Raji (cell line): ENCODE data around the gene KCNIP1.

Experiments used
- POLR2A ChIP-seq: IDR thresholded peaks from 2 replicates; pipeline ENCODE4 v1.6.1; 2011; ENCODE audit warnings: low read depth, low read length, control low read depth; ENCODE audit not compliant: insufficient read depth

The KCNIP1 gene

DNA sequence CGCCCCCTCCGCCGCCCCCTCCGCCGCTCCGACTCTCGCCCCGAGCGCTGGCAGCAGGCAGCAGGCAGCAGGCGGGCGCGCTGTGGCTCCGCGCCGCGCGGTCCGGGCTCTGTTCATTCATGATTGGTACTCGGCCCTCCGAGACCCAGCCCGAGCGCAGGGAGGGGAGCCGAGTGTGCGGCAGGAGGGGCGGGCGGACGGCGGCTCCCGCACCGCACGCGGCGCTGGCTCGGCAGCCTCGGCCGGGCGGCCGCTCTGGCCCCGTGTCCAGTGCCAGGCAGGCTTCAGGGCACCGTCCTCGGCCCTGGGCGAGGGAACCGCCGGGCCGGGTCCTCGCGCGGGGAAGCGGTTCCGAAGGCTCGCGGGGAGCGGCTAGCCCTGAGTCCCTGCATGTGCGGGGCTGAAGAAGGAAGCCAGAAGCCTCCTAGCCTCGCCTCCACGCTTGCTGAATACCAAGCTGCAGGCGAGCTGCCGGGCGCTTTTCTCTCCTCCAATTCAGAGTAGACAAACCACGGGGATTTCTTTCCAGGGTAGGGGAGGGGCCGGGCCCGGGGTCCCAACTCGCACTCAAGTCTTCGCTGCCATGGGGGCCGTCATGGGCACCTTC is at the start of gene KCNIP1:
Gene KCNIP1, plus strand, starts transcription at position 31 of the 607 bp plus-strand sequence.
- no peak for TF ChIP-seq POLR2A

DNA sequence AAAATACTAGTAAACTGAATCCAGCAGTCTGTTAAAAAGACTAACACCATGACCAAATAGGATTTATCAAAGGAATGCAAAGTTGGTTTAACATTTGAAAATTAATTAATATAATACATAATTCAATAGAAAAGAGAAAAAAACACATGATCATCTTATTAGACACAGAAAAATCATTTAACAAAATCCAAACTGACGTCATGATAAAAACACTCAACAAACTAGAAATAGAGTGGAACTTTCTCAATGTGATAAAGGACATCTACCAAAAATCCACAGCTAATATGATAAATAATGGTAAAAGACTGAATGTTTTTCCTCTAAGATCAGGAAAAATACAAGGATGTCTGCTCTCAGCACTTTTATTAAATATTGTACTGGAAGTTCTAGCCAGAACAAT is 40.4 kb upstream of the KCNIP1 start:
- no peak for TF ChIP-seq POLR2A

DNA sequence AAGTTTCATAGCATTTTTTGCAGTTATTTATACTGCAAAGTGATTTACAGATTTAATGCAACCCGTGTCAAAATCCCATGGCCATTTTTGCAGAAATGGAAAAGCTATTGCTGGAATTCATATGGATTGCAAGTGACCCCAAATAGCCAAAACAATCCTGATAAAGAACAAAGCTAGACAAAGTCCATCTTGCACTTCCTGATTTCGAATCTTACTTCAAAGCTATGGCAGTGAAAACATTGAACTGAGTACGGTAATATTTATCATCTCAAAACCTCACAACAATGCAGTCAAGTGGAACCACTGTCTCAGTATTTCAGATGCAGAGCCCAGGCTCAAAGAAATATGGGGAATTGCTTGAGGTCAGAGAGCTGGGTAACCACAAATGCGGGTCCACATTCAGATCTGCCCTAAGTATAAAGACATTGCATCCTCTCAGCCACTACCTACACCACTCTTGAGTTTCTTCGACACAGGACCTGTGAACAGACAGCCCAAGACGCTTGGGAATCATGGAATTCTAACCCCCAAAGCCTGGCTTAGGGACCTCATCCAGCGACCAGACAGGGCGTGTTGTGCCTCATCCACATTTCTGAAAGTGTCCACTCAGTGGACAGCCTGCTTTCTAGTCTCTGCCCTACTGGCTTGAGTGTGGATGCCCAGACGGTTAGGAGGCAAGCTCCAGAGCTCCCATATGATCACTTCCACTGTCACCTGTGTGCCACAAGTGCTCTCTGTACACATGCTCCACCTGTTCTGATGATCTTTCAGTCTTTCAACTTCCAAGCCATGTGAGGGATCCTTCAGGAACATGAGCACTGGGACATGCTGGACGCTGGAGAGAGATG is 39.3 kb upstream of the KCNIP1 start:
- TF ChIP-seq POLR2A, result no peak

DNA sequence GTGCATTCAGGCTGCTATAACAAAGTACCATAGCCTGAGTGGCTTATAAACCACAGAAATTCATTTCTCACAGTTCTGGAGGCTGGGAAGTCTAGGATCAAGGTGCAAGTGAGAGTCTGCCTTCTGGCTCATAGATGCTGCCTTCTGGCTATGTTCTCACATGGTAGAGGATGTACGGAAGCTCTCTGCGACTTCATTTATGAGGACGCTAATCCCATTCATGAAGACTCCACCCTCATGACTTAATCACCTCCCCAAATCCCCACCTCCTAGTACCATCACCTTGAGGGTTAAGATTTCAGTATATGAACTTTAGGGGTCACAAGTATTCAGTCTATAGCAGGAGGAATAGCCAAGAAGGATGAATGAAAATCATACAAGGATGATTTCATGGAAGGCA is 37.3 kb upstream of the KCNIP1 start:
- no peak for TF ChIP-seq POLR2A

DNA sequence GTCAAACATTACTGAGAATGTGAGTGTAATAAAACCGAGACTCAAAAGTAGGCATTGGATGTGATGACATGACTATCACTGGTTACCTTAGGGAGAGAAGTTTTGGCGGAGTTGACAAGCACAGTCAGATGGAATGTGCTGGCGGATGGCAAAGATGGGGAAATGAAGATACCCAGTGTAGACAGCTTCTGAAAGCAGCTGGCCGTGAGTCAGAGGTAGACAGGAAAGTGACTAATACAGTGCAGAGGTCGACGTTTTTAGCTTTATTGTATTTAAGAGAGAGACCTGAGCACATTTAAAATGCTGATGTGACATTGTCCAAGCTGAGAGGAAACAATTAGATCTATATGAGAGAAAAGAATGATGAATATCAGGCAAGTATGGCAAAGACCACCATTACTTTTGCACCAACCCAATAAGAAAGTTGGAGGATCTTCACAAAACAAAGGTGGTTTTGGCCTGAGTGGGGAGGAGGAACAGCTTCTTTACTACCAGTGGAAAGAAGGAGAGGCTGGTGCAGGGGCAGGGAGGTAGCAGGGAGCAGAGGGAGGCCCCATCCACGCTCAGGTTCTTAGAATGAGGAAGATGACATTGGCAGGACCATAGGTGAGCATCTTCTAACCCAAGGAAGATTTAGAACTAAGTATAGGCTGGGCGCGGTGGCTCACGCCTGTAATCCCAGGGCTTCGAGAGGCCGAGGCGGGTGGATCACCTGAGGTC is 36.7 kb upstream of the KCNIP1 start:
- TF ChIP-seq POLR2A, result no peak

DNA sequence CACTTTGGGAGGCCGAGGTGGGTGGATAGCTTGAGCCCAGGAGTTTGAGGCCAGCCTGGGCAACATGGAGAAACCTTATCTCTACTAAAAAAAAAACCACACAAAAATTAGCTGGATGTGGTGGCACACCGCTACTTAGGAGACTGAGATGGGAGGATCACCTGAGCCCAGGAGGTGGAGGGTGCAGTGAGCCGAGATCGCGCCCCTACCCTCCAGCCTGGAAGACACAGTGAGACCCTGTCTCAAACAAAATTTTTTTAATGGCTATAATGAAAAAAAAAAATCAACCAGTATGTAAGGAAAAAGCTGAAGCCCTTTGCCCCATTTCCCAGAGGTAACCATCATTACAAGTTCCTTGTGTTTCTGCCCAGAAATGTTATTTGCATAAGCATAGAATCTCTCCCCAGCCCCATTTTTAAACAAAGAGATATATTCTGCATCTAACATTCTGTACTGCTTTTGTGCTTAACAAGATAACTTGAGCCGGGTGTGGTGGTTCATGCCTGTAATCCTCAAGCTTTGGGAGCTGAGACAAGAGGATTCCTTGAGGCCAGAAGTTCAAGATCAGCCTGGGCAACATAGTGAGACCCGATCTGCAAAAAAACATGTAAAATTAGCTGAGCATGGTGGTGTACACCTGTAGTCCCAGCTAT is 35.1 kb upstream of the KCNIP1 start:
- TF ChIP-seq POLR2A, result no peak

DNA sequence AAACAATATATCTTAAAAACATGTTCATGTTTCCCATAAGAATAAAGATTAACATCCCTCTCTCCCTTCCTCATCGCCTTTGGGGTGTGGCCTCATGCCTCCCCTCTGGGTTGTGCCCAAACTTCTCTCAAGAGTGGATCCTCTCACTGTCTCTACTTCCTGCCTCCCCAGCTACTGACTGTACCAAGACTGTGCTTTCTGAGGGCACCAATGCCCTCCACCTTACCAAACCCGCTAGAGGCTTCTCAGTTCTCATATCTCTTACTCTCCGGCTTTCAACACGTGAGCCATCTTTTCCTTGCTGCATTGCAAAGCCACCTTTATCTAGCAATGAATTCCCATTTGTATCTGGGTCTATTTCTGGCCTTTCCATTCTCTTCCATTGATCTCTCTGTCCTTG is 34.4 kb upstream of the KCNIP1 start:
- no peak for TF ChIP-seq POLR2A

DNA sequence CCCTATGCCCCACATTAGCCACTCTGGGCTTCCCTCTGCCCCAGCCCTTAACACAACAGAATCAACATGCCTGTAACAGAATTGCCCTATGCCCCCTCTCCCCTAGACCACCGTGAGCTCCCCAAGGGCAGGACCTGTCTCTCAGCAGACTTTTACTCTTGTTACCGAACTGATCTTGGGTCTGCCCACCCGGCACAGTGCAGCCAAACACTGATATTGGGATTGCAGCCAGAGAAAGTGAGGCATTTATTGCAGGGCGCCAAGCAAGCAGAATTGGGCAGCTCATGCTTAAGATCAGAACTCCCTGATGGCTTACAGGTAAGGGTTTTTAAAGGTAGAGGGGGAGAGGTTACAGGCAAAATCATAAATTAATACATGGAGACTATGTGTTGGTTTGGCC is 33.5 kb upstream of the KCNIP1 start:
- no peak for TF ChIP-seq POLR2A

DNA sequence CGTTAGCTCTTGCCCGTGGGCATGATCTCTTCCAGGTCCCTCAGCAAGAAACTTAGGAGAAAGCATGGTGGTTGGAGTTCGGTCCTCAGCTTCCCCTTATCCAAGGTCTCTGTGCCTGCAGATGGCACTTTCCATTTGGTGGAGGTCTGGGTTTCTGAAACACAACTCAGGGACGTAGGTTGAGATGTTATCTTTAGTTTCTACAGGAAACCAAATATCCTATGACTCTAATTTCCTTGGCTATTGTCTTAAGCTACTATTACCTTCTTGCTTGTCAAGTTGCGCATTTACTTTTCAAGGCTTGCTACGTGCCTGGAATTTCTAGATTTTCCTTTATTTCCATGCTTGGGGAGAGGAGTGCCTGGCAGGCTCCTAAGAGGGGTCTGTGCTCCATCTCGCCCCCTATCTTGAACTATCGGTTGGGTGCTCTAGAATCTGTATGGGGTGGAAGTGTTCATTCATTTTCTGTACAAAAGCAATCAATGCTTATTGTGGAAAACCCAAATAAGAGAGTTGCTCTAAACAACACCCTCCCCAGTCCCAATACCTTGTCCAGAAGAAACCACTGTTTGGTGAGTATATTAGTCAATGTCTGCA is 32.9 kb upstream of the KCNIP1 start:
- no peak for TF ChIP-seq POLR2A

DNA sequence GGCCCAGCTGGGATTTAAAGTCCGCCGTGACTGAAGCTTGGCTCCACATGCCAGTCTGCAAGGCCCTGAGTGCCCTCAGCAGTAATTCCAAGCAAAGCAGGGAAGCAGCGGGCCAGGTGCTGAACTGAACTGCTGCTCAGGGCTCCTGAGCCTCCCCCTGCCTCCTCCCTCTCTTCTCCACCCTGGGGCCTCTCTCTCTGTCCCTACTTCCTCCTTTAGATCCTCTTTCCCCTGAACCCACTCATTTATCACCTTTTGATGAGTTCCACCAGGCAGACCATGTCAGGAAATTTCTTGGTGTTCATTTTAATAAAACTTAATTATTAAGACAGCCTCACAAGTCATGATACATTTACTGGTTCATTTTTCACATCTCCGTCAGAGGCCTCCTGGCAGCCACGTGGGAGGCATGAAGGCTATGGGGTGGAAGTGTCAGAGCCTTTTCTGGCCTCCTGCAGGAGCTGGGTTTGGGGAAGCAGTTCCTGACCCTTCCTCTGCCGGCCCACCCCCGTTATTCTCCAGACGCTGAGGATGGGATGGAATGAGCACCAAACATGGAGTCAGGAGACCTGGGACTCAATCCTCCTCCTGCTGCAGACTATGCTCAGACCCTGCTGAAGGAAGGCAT is 32.2 kb upstream of the KCNIP1 start:
- TF ChIP-seq POLR2A, result no peak

DNA sequence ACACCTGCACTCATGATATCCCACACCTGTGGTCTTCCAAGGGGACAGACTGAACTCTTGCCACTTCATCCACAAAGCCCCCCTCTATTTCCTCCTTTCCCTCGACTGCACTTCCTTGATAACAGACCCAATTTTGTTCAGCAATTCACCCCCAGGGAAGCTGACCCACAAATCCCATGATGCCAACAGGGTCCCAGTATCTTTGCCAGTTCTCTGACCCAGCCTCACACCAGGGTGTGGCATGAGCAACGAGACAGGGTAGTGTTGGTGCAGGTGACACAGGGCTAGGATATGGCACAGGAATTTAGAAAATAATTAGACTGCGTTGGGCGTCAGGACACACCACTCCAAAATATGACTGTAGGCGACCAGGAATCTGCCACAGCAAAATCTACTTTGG is 30.2 kb upstream of the KCNIP1 start:
- TF ChIP-seq POLR2A, result no peak

DNA sequence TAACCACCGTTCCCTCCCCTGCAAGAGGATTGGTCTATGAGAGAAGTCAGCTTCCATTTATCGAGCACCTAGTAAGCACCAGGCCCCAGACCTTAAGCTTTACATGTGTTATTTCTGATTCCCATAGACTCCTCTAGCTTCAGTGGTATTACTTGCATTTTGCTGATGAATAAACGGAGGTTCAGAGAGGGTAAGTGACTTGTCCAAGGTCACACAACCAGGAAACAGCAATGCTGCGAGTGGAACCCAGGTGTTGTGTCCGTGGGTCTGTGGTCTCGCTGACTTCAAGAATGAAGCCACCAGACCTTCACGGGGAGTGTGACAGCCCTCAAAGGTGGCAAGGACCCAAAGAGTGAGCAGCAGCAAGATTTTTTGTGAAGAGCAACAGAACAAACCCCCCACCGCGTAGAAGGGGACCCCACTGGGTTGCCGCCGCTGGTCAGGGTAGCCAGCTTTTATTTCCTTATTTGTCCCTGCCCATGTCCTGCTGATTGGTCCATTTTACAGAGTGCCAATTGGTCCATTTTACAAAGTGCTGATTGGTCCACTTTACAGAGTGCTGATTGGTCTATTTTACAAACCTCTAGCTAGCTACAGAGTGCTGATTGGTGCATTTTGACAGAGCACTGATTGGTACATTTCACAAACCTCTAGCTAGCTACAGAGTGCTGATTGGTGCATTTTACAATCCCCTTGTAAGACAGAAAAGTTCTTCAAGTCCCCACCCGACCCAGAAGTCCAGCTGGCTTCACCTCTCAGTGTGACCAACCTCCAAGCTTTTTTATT is 29.1 kb upstream of the KCNIP1 start:
- TF ChIP-seq POLR2A, result no peak

DNA sequence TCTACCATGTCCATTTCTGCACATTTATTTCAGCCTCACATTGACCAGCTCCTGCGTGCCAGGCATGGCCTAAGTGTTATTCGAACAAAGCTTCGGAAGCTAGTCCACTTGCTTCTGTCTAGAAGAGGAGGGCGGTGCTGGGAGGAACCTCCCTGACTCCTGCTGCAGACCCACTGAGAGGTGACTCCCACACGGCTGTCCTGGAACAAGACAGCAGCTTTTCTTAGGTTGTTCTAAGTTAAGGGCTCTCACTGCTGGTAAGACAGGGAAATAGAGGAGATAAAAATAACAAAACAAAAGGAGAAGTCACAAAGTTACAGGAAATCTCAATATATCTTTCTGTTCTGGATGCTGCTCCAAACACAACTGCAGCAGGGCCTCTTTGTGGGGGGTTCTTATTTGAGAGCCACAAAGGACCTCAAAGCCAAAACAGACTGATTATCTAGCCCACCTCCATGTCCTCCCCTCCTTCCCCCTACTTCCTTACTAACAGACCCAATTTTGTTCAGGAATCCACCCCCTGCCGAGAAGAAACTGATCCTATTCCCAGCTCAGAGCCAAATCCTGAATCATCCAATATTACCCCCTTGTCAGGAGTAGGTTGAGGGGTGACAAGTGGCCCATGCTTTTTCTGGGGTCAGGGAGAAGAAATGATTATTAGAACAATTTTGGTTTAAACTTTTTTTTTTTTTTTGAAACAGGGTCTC is 28.4 kb upstream of the KCNIP1 start:
- TF ChIP-seq POLR2A, result no peak

DNA sequence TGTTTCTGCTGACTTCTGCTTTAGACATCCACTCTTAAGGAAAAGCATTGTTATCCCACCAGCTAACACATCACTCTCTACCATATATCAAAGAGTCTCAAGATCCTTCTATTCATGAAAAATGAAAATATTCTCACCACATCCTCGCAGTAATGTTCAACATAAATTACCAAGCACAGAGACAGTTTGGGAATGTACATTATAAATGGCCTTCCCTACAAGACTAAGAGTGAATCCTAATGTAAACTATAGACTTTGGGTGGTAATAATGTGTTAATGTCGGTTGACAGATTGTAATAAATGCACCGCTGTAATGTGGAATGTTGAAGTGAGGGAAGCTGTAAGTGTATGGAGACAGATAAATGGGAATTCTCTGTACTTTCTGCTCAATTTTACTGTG is 27.1 kb upstream of the KCNIP1 start:
- TF ChIP-seq POLR2A, result no peak

DNA sequence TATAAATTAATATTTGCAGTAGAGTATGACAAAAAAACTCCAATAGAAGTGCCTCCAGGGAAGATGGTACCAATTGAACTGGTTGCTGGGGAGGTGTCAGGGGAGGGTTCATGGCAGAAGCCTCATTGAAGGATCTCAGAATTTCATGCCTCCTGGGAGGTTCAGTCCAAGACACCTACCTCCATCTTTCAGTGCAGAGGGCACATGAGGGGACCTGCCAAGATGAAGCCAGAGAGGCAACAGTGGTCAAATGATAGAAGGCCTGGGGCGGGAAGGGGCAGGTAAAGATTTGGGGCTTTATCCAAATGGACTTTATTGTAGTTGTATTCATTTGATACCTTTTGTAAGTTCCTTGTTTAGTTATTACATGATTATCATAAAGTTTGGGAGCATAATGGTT is 25.9 kb upstream of the KCNIP1 start:
- no peak for TF ChIP-seq POLR2A
